ENCODE results near the gene HYAL2.
"Not testable (repeated sequence)": the region's sequence is repeated elsewhere in the genome, so short reads cannot be mapped to it uniquely, and the experiment has no call there.

The HYAL2 gene

DNA sequence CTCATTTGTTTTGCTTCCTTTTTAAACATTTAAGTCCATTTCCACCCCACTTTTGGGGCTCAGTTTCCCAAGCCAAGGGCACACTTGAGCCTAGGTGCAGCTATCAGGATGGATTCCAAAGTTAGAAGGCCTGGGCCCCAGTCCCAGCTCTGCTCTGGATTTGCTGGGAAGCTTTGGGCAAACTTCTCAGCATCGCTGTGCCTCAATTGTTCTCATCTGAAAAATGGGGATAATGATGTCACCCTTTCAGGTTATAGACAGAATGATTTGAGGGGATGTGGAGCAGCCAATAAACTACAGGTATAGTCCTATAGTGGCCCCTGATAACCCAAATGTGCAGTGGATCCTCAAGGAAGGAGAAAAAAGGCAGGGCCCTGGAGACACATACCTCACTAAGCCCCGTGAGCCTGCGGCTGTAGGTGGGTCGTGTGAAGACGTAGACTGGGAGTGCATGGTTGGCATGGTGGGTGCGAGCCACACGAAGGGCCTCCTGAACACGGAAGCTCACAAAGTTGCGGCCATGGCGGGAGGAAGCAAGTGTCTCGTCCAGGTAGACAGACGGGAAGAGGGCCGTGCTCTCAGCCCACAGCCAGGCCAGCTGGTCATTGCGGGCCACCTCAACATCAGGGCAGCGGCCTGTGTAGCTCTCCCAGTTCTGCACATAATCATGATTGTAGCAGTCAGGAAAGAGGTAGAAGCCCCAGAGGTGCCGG is 3.2 kb downstream of the HYAL2 start:
- H3K27me3 ChIP-seq (ENCODE audit: insufficient read depth, insufficient read length), result no peaks in the 10 kb centered on the region
- H3K9me3 ChIP-seq (ENCODE audit: insufficient read depth, low read length), result no peaks in the 10 kb centered on the region
- peak overlapping the region; percentile 99 for H3K9ac ChIP-seq (ENCODE audit: insufficient read length, low read depth)
- H3K4me1 ChIP-seq (ENCODE audit: insufficient read depth, insufficient read length), result peaks cover 58% of the 10 kb centered on the region
- no peak overlapping the region for H3K4me3 ChIP-seq (ENCODE audit: insufficient read length, low read depth)
- no peak for DNase-seq (ENCODE audit: low read depth, low spot score)
- no peak for TF ChIP-seq YY1 (IDR thresholded peaks at IDR 0.05; ENCODE audit: insufficient read depth, insufficient read length)
- no peak for TF ChIP-seq SUZ12 (IDR thresholded peaks at IDR 0.05; ENCODE audit: extremely low read depth, insufficient read depth, insufficient read length)
- no peak for TF ChIP-seq ZNF274 (IDR thresholded peaks at IDR 0.05; ENCODE audit: low read depth, low read length)
- H3K36me3 ChIP-seq (ENCODE audit: insufficient read depth, insufficient read length, low read length), result peaks cover 71% of the 10 kb centered on the region

DNA sequence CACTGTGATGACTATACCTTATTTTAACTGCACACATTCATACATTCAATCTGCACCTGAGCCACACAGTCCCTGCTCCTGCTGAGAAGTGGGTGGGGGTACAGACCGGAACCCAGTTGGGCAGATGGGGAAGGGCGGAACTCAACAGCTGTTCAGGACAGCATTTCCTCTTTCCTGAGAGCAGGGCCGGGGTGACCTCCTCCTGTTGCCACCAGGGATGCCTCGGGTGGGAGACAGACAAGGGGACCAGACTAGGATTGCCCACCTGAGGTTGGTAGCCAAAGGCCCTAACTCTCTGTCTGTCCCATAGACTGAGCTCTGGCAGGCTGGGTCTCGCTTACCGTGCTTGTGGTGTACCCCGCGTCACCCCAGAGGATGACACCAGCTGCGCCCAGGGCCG is 3.9 kb downstream of the HYAL2 start:
- Histone ChIP-seq H3K9ac (ENCODE audit: insufficient read length, low read depth) (peak overlapping the region; percentile 57), H3K27me3 (ENCODE audit: insufficient read depth, insufficient read length) (no peaks in the 10 kb centered on the region), H3K4me1 (ENCODE audit: insufficient read depth, insufficient read length) (peaks cover 50% of the 10 kb centered on the region), H3K36me3 (ENCODE audit: insufficient read depth, insufficient read length, low read length) (peaks cover 65% of the 10 kb centered on the region), H3K9me3 (ENCODE audit: insufficient read depth, low read length) (no peaks in the 10 kb centered on the region), H3K4me3 (ENCODE audit: insufficient read length, low read depth) (no peak overlapping the region)
- DNase-seq (ENCODE audit: low read depth, low spot score), result no peak
- TF ChIP-seq ZNF274 (IDR thresholded peaks at IDR 0.05; ENCODE audit: low read depth, low read length), result no peak
- no peak for TF ChIP-seq YY1 (IDR thresholded peaks at IDR 0.05; ENCODE audit: insufficient read depth, insufficient read length)
- no peak for TF ChIP-seq SUZ12 (IDR thresholded peaks at IDR 0.05; ENCODE audit: extremely low read depth, insufficient read depth, insufficient read length)

DNA sequence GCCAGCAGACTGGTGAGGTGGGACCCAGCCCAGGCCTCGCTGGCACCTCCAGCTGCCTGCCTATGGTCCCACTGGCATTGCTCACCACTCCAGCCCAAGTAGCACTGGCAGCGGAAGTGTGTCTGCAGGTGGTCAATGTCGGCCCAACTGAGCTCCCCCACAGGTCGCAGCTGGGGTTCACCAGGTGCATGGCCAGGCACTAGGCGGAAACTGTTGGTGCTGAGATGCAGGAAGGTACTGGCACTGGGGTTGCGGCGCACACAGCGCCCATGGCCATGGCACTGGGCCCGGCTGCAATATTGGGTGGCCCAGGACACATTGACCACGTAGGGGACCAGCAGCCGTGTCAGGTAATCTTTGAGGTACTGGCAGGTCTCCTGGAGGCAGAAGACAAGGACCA is 4.4 kb downstream of the HYAL2 start:
- TF ChIP-seq ZNF274 (IDR thresholded peaks at IDR 0.05; ENCODE audit: low read depth, low read length) (no peak), SUZ12 (IDR thresholded peaks at IDR 0.05; ENCODE audit: extremely low read depth, insufficient read depth, insufficient read length) (no peak), YY1 (IDR thresholded peaks at IDR 0.05; ENCODE audit: insufficient read depth, insufficient read length) (no peak)
- Histone ChIP-seq H3K27me3 (ENCODE audit: insufficient read depth, insufficient read length) (no peaks in the 10 kb centered on the region), H3K4me3 (ENCODE audit: insufficient read length, low read depth) (no peak overlapping the region), H3K9me3 (ENCODE audit: insufficient read depth, low read length) (no peaks in the 10 kb centered on the region), H3K4me1 (ENCODE audit: insufficient read depth, insufficient read length) (peaks cover 46% of the 10 kb centered on the region), H3K9ac (ENCODE audit: insufficient read length, low read depth) (peak overlapping the region; percentile 57), H3K36me3 (ENCODE audit: insufficient read depth, insufficient read length, low read length) (peaks cover 62% of the 10 kb centered on the region)
- DNase-seq (ENCODE audit: low read depth, low spot score), result no peak

DNA sequence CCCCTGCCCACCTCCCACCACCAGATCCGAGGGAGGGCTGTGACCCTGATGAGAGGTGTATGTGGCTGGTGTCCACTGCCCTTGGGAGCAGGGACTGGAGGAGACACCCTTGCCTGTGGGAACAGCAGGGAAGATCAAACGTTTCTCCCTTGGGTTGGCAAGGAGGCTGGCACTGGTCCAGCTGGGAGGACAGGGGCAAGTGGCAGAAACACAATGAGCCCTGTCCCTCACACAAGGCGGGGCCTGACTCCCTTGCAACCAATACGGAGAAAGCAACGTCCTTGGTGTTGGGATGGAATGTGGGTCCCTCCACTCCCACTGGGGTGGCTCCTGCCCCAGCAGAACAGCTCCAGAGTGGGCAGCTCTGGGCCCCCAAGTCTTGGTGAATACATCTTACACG is 5.2 kb downstream of the HYAL2 start:
- Histone ChIP-seq H3K27me3 (ENCODE audit: insufficient read depth, insufficient read length) (no peaks in the 10 kb centered on the region), H3K36me3 (ENCODE audit: insufficient read depth, insufficient read length, low read length) (peaks cover 62% of the 10 kb centered on the region), H3K9ac (ENCODE audit: insufficient read length, low read depth) (peak overlapping the region; percentile 66), H3K4me1 (ENCODE audit: insufficient read depth, insufficient read length) (peaks cover 39% of the 10 kb centered on the region), H3K4me3 (ENCODE audit: insufficient read length, low read depth) (no peak overlapping the region), H3K9me3 (ENCODE audit: insufficient read depth, low read length) (no peaks in the 10 kb centered on the region)
- TF ChIP-seq ZNF274 (IDR thresholded peaks at IDR 0.05; ENCODE audit: low read depth, low read length) (no peak), SUZ12 (IDR thresholded peaks at IDR 0.05; ENCODE audit: extremely low read depth, insufficient read depth, insufficient read length) (no peak), YY1 (IDR thresholded peaks at IDR 0.05; ENCODE audit: insufficient read depth, insufficient read length) (no peak)
- DNase-seq (ENCODE audit: low read depth, low spot score), result no peak

DNA sequence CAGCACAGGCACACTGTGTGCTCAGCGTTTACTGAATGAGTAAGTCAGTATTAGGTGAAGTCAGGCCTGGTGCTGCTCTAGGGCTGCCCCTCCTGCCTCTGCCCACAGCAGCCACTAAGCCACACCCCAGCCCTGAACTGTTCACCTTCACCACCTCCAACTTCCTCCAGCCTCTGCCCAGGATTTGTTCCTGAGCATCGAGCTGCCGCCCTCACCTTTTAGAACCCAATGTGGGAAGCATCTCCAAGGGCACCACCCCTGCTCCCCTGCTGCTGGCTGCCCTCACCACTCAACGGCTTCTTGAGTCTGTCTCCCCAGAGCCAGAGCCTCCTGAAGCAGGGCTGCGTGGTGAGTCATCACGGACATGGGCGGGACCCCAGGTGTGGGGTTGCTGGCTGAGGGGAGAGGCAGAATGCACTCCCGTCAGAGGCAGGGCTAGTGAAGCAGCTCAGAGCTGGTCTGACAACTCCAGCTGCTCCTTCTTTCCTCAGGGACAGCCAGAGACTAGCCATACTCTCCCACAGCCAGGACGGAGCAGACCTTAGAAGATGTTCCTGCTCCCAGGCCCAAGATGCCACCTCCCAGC is 5.8 kb downstream of the HYAL2 start:
- TF ChIP-seq SUZ12 (IDR thresholded peaks at IDR 0.05; ENCODE audit: extremely low read depth, insufficient read depth, insufficient read length) (no peak), YY1 (IDR thresholded peaks at IDR 0.05; ENCODE audit: insufficient read depth, insufficient read length) (no peak), ZNF274 (IDR thresholded peaks at IDR 0.05; ENCODE audit: low read depth, low read length) (no peak)
- Histone ChIP-seq H3K9ac (ENCODE audit: insufficient read length, low read depth) (peak overlapping the region; percentile 66), H3K4me1 (ENCODE audit: insufficient read depth, insufficient read length) (peaks cover 39% of the 10 kb centered on the region), H3K4me3 (ENCODE audit: insufficient read length, low read depth) (no peak overlapping the region), H3K27me3 (ENCODE audit: insufficient read depth, insufficient read length) (no peaks in the 10 kb centered on the region), H3K9me3 (ENCODE audit: insufficient read depth, low read length) (no peaks in the 10 kb centered on the region), H3K36me3 (ENCODE audit: insufficient read depth, insufficient read length, low read length) (peaks cover 62% of the 10 kb centered on the region)
- no peak for DNase-seq (ENCODE audit: low read depth, low spot score)

DNA sequence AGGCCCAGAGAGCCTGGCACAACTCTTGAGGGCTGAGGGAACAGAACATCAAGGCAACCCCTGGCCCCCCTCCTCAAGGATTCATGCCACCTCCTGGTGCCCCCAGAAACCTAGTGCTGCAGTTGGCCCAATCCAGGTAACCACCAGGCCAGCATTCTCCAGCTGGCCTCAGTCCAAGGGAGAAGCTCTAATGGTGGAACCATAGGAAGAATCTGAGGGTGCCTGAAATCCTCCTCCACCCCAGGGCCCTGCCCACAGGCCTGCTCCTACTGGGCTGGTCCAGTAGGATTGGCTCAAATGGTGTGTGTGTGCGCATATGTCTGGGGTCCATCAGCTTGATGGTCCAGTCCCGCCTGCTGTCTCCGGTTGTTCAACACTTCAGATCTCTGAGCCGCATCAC is 7.7 kb downstream of the HYAL2 start:
- Histone ChIP-seq H3K4me3 (ENCODE audit: insufficient read length, low read depth) (no peak overlapping the region), H3K27me3 (ENCODE audit: insufficient read depth, insufficient read length) (no peaks in the 10 kb centered on the region), H3K36me3 (ENCODE audit: insufficient read depth, insufficient read length, low read length) (peaks cover 52% of the 10 kb centered on the region), H3K4me1 (ENCODE audit: insufficient read depth, insufficient read length) (peaks cover 30% of the 10 kb centered on the region), H3K9ac (ENCODE audit: insufficient read length, low read depth) (no peak overlapping the region), H3K9me3 (ENCODE audit: insufficient read depth, low read length) (peaks cover 1% of the 10 kb centered on the region; the same call in 1 of the 2 replicates)
- TF ChIP-seq ZNF274 (IDR thresholded peaks at IDR 0.05; ENCODE audit: low read depth, low read length) (no peak), SUZ12 (IDR thresholded peaks at IDR 0.05; ENCODE audit: extremely low read depth, insufficient read depth, insufficient read length) (no peak), YY1 (IDR thresholded peaks at IDR 0.05; ENCODE audit: insufficient read depth, insufficient read length) (no peak)
- DNase-seq (ENCODE audit: low read depth, low spot score), result no peak

DNA sequence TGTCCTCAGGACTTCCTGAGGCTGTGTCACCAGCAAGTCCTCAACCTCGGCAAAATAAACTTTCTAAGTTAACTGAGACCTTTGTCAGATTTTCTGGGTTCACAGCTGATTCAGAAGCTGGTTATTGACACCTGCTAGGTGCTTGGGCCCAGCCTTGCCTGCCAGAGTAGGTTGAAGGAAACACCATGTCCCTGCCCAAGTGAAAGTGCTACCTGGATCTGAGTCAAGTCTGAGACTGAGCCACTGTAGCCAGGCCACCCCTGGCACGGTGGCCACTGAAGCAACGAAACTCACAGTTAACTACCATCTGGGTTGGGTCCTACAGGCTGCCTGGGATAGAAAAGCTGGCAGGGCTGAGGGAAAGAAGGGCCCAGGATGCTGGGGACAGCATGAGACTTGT is 8.2 kb downstream of the HYAL2 start:
- TF ChIP-seq ZNF274 (IDR thresholded peaks at IDR 0.05; ENCODE audit: low read depth, low read length) (no peak), YY1 (IDR thresholded peaks at IDR 0.05; ENCODE audit: insufficient read depth, insufficient read length) (no peak), SUZ12 (IDR thresholded peaks at IDR 0.05; ENCODE audit: extremely low read depth, insufficient read depth, insufficient read length) (no peak)
- Histone ChIP-seq H3K36me3 (ENCODE audit: insufficient read depth, insufficient read length, low read length) (peaks cover 47% of the 10 kb centered on the region), H3K9me3 (ENCODE audit: insufficient read depth, low read length) (peaks cover 6% of the 10 kb centered on the region; the same call in 1 of the 2 replicates), H3K4me1 (ENCODE audit: insufficient read depth, insufficient read length) (peaks cover 26% of the 10 kb centered on the region), H3K4me3 (ENCODE audit: insufficient read length, low read depth) (no peak overlapping the region), H3K9ac (ENCODE audit: insufficient read length, low read depth) (no peak overlapping the region), H3K27me3 (ENCODE audit: insufficient read depth, insufficient read length) (no peaks in the 10 kb centered on the region)
- DNase-seq (ENCODE audit: low read depth, low spot score), result no peak

DNA sequence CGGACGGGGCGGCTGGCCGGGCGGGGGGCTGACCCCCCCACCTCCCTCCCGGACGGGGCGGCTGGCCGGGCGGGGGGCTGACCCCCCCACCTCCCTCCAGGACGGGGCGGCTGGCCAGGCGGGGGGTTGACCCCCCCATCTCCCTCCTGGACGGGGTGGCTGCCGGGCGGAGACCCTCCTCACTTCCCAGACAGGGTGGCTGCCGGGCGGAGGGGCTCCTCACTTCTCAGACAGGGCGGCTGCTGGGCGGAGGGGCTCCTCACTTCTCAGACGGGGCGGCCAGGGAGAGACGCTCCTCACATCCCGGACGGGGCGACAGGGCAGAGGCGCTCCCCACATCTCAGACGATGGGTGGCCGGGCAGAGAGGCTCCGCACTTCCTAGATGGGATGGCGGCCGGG is 10.5 kb downstream of the HYAL2 start:
- not testable (repeated sequence) for H3K9ac ChIP-seq (ENCODE audit: insufficient read length, low read depth); H3K4me3 ChIP-seq (ENCODE audit: insufficient read length, low read depth); DNase-seq (ENCODE audit: low read depth, low spot score); H3K27me3 ChIP-seq (ENCODE audit: insufficient read depth, insufficient read length); H3K4me1 ChIP-seq (ENCODE audit: insufficient read depth, insufficient read length)
- H3K9me3 ChIP-seq (ENCODE audit: insufficient read depth, low read length), result peaks cover 24% of the 10 kb centered on the region
- peaks cover 24% of the 10 kb centered on the region for H3K36me3 ChIP-seq (ENCODE audit: insufficient read depth, insufficient read length, low read length)
